Measurements from ENCODE around the gene NYNRIN. TPM values are rescaled to one million over a fixed set of nuclear protein-coding genes. Genes with fewer than 3 reads are reported as not detected.

The NYNRIN gene
- total and polyA plus RNA-seq, 10 of the 15 experiments (the other 5 are each of a cell fraction or from before 2014, with no cell fraction given), result under 0.01 to 0.15 (median 0.01) TPM; not detected in 5

DNA sequence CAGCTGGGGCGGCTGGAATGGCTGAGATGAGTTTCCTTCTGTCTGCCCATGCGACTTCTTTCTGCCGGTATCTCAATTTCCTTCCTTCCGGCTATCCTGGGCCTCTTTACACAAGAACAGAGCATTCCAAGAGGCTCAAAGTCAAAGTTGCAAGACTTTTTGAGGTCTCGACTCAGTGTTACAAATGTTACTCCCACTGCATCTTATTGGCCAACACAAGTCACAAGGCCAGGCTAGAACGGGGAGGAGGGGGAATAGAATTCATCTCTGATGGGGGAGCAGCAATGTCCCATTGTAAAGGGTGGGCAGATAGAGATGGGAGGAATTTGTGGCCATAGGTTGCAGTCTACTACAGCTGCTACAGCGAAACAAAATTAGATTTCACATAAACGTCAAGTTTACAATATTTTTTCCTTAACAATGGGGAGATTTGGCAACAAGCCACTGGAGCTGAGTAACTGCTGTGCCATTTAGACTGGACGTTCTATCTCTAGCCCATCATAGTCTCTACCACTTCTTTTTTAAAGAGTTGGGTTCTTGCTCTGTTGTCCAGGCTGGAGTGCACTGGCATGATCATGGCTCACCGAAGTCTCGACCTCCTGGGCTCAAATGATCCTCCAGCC lies 9.5 kb upstream of the NYNRIN start:
- no peaks in the 10 kb centered on the region for H3K4me1 ChIP-seq (ENCODE audit: control insufficient read depth, insufficient read depth, low read length)
- no peak overlapping the region for H3K4me2 ChIP-seq (ENCODE audit: control insufficient read depth, insufficient read depth)
- H3K4me3 ChIP-seq, result no peak overlapping the region
- H3K27ac ChIP-seq (ENCODE audit: control insufficient read depth, insufficient read depth), result no peak overlapping the region
- in situ Hi-C loops (cut with MboI) (no loop called here), intact Hi-C loops (cut with micrococcal nuclease; ENCODE audit: unreplicated experiment) (no loop called here)
- no peaks in the 10 kb centered on the region for H3K79me2 ChIP-seq (ENCODE audit: control insufficient read depth, insufficient read depth, low read length)
- BruUV-seq (replicated peaks), result no TSS peak
- ATAC-seq (no peak), DNase-seq (ENCODE audit: low read depth, low spot score) (no peak), FAIRE-seq (no peak)
- no peak for TF ChIP-seq TCF7 (IDR thresholded peaks at IDR 0.05; ENCODE audit: borderline replicate concordance)
- TF ChIP-seq NFYB (IDR thresholded peaks at IDR 0.05; ENCODE audit: insufficient read depth, low read depth, low read length), result peak; percentile 50; the same call in 1 of the 2 replicates
- no peak for TF ChIP-seq EP300 (IDR thresholded peaks at IDR 0.05; ENCODE audit: borderline replicate concordance in 1 of 2, control insufficient read depth in 1 of 2, low read depth in 2 of 2, low read length in 2 of 2)
- TF ChIP-seq BHLHE40 (IDR thresholded peaks at IDR 0.05; ENCODE audit: borderline replicate concordance in 1 of 2, low read depth in 2 of 2, low read length in 1 of 2), result no peak
- no peak for TF ChIP-seq PML (IDR thresholded peaks at IDR 0.05; ENCODE audit: low read length)
- no peak for TF ChIP-seq WRNIP1 (IDR thresholded peaks at IDR 0.05; ENCODE audit: borderline replicate concordance, low read depth, low read length)
- ChIA-PET RAD21 (ENCODE audit: unreplicated experiment) (interaction anchor here (0.9 to 1.4 kb wide), 3 partner anchors 41 to 56 kb away, joined by 3 to 4 read pairs (median 4); no protein-coding TSS in a partner anchor), SMC1A (ENCODE audit: uncharacterized antibody, unreplicated experiment) (no interaction called here), CTCF (interaction anchor here (1.2 kb wide), 1 partner anchor 20 kb away, joined by 3 read pairs; no protein-coding TSS in a partner anchor), POLR2A (no interaction called here)
- H2AFZ ChIP-seq (ENCODE audit: control insufficient read depth, low read depth, low read length), result no peak overlapping the region
- no peak overlapping the region for H3K9ac ChIP-seq (ENCODE audit: control insufficient read depth, insufficient read depth, low read length)
- no peaks in the 10 kb centered on the region for H3K9me3 ChIP-seq (replicated peaks; ENCODE audit: control insufficient read depth, insufficient read depth, low read length)
- no peaks in the 10 kb centered on the region; a peak in 2 of 4 replicates for H3K27me3 ChIP-seq (replicated peaks in 1 of 2; ENCODE audit: control insufficient read depth in 2 of 2, insufficient read depth in 2 of 2, low read length in 1 of 2)
- 29% methylated on average over 11 of the region's 11 CpGs for WGBS (ENCODE audit: insufficient coverage, insufficient replicate concordance, low lambda C conversion rate, missing lambda C conversion rate)
- H4K20me1 ChIP-seq (ENCODE audit: control insufficient read depth, insufficient read depth), result no peaks in the 10 kb centered on the region
- no peaks in the 10 kb centered on the region for H3K36me3 ChIP-seq (ENCODE audit: control insufficient read depth in 2 of 2, insufficient read depth in 2 of 2, low read length in 1 of 2)
